LNCaP clone FGC (cell line): ENCODE results near the gene TTC39A.

Experiments used
- DNase-seq: peaks from one replicate; pipeline ENCODE4 v3.0.0-alpha.2; 2011; ENCODE audit warnings: low read depth
- H3K4me3 ChIP-seq: 2 replicates; pipeline ENCODE4 v1.5.1; 2011; ENCODE audit warnings: mild to moderate bottlenecking, low read depth, low read length, control low read depth
- CTCF ChIP-seq: IDR thresholded peaks from 2 replicates; pipeline ENCODE4 v1.5.1; 2012; ENCODE audit warnings: mild to moderate bottlenecking; ENCODE audit not compliant: control insufficient read depth, insufficient read depth; ENCODE audit errors: extremely low read depth

TTC39A gene

DNA sequence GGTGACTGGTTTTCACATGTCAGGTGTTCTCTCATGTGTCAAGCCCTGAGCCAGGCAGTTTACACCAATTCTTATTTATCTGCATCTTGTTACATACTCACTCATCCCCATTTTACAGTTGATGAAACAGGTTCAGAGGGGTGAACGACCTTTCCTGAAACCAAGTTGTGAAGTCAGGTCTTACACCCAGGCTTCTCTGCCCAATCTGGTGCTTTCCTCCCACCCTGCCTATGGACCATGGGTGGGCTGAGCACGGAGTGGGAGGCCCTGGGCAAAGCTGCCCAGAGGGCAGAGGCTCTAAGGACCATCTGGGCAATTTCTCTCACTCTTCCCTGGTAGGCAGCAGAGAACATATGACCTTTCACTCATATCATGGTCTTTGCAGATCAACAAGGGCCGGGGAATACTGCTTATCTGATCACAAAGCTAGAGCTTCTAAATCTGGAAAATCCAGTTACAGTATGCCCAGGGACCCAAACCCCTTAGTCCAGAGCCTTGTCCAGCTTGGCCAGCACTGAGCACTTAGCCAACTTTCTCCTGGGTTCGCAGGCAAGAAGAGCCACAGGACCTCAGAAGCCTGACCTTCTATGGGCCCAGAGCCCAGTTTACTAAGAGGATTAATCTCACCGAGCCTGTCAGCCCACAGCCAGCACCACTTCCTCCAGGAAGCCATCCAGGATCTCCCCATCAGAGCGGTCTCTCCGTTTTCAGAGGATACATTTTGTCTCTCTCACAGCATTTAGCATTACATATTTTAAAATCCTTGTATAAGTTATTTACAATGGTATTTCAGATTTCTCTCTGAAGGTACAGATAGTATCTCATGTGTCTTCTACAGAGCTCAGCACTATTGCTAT lies 16.0 kb upstream of the TTC39A start:
- H3K4me3 ChIP-seq: no peak overlapping the region
- DNase-seq: peak; percentile 37
- no peak for TF ChIP-seq CTCF

GRCh38 chr1:51345300-51345687 lies 14.9 kb upstream of the TTC39A start:
- DNase-seq: no peak
- H3K4me3 ChIP-seq: no peak overlapping the region
- TF ChIP-seq CTCF: no peak

DNA sequence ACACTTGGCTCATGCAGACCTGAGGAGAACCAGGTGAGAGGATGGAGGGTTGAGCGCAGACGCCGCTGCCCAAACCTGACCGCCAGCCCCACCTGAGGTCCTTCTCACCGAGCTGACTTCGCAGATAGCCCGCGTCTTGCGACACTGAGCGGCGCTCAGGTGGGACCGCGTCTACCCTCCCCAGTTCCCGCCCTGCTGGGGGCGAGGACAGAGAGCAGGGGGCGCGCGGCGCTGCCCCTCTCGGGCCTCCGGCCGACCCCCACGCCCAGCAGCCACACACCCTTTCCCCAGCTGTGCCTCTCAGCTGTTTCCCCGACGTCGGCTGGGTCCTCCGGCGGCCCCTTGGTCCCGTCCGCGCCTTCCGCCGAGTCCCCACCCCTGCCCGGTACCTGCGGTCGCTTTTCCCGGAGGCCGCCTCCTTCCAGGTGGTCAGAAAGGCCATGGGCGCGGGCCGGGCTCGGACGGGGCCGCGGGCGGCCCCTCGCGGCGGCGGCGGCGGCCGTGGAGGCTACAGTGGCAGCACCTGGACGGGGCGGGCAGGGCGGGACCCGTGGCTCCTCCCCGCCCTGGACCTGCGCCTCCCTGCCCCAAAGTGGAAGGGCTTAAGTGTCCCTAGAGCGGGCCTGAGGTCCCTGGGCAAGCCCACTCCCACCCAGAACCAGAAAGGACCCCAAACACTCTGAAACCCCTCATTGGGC lies 14.4 kb upstream of the TTC39A start:
- H3K4me3 ChIP-seq: no peak overlapping the region
- DNase-seq: no peak
- TF ChIP-seq CTCF: no peak

DNA sequence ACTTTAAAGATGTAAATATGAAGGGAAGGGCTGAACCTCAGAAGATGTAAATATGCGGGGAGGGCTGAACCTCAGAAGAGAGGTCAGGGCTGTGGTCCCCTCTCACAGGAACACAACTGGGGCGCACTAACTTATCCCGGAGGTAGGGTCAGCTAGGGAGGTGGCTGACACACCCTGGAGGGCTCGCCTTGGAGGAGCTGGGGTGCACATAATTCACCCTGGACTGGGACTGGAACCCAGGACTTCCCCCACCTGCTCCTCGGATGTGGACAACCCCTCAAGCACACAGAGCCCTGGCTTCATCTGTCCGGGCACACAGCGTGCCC lies 13.9 kb upstream of the TTC39A start:
- H3K4me3 ChIP-seq: no peak overlapping the region
- no peak for TF ChIP-seq CTCF
- no peak for DNase-seq

DNA sequence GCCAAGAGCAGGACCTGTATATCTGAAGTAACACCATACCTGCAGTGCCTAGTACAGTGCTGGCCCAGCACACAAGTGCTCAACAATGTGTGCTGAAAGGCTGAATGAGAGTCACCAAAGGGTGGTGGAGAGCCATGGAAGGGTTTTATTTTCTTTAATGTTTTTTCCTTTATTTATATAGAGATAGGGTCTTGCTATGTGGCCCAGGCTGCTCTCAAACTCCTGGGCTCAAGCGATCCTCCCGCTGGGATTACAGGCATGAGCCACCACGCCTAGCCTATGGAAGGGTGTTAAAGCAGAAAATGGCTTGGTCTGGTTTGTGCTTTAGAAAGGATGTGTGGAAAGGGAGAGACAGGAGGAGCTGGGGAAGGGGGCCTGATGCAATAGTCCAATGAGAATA lies 13.3 kb upstream of the TTC39A start:
- TF ChIP-seq CTCF: no peak
- no peak for DNase-seq
- no peak overlapping the region for H3K4me3 ChIP-seq

GRCh38 chr1:51342591-51343206 lies 12.3 kb upstream of the TTC39A start:
- H3K4me3 ChIP-seq: no peak overlapping the region
- TF ChIP-seq CTCF: no peak
- DNase-seq: no peak
